Activated T-cell treated with anti-CD3 and anti-CD28 coated beads, Interleukin-2, amount 50 U/mL, for 24 hours (primary cell): ENCODE results near the gene PRIMPOL.
"Not testable (repeated sequence)": the region's sequence is repeated elsewhere in the genome, so short reads cannot be mapped to it uniquely, and the experiment has no call there.

Source experiments
- DNase-seq: peaks from one replicate; pipeline ENCODE4 v3.0.0-alpha.2; 2020
- H3K27ac Mint-ChIP-seq: 2 replicates; pipeline ENCODE4 v1.8.0; 2020; ENCODE audit warnings: mild to moderate bottlenecking, mixed read lengths
- H3K27me3 Mint-ChIP-seq: 2 replicates; pipeline ENCODE4 v1.8.0; 2020; ENCODE audit warnings: mixed read lengths
- H3K36me3 Mint-ChIP-seq: 2 replicates; pipeline ENCODE4 v1.8.0; 2020; ENCODE audit warnings: low read depth, mixed read lengths
- H3K4me1 Mint-ChIP-seq: 2 replicates; pipeline ENCODE4 v1.8.0; 2020; ENCODE audit warnings: low read depth, mixed read lengths
- H3K4me3 Mint-ChIP-seq: 2 replicates; pipeline ENCODE4 v1.8.0; 2020; ENCODE audit warnings: mild to moderate bottlenecking, moderate library complexity, mixed read lengths
- H3K9me3 Mint-ChIP-seq: 2 replicates; pipeline ENCODE4 v1.8.0; 2020; ENCODE audit warnings: mixed read lengths

The PRIMPOL gene

DNA sequence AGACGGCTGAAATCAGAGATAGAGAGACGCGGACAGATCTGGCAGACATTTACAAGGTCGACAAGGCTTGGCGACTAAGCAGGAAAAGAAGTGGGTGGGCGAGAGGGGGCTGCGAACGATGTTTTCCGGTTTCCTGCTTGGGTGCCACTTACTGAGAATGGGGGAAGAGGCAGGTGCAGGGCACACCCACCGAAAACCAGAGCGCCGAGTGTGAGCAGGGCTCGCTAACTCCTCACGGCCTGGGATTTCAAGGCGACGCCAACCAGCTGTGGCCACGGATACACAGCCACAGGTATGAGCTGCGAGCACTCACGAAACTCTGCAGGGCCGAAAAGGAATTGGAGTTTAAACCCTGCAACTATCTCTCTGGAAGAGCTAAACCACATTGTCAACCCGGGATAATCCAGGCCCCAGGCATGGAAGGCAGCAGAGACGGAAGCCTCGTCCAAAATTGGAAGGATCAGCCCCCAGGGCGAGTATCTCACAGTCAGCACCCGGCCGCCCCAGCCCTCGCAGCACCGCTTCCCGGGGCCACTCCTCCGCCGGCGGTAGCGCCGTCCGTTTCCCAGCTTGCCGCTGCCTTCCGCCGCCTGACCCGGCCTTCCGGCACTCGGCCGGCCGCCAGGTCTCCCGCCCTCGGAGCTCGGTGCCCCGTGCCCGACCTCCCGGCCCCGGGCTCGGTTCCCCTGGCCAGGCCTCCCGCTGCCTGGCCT lies 1.1 kb upstream of the PRIMPOL start:
- no peaks in the 10 kb centered on the region for H3K9me3 Mint-ChIP-seq
- no peaks in the 10 kb centered on the region for H3K27me3 Mint-ChIP-seq
- peak overlapping the region; percentile 94 for H3K27ac Mint-ChIP-seq
- peaks cover 61% of the 10 kb centered on the region for H3K4me1 Mint-ChIP-seq
- peak; percentile 67 for DNase-seq
- H3K4me3 Mint-ChIP-seq: peak overlapping the region; percentile 97
- H3K36me3 Mint-ChIP-seq: peaks cover 55% of the 10 kb centered on the region

DNA sequence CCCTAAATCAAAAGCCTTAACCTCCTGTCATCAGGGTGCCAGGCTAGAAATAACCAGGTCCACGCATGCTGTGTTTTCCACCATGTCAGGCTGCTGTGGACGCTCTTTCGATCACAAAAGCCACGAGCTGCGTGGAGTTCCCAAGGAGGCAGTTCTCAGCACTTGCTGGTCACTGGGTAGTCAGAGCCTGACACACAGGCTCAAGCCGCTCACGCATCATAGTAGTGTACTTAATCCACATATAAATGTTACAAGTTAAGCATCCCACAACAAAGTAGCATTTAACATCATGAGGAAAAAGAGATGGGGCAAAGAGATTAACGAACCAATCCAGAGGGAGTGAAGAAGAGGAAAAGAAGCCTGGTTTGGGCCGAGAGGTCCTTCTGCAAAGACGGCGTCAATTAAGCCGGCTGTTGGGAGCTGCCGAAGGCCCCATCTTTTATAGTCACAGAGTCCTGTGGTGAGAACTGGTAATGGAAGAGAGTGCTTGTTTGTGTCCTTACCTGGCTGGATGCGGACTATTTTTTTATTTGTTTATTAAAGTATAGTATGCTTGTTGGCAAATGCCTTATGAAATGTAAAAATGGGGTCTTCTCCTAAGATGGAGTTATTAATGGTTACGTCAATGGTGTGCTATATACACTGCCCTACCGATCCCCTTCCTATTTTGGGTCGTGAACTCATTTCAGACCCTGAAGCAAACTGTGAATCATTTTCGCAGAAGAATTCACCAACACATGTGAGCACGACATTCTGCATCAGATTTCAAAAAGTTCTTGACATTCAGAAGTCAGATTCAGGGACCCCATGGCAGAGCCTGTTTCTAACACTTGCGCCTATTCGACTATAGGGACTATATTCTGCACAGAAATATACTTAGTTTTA lies 675 bp downstream of the PRIMPOL start:
- peaks cover 48% of the 10 kb centered on the region for H3K36me3 Mint-ChIP-seq
- no peaks in the 10 kb centered on the region for H3K27me3 Mint-ChIP-seq
- H3K9me3 Mint-ChIP-seq: no peaks in the 10 kb centered on the region
- no peak for DNase-seq
- peaks cover 49% of the 10 kb centered on the region for H3K4me1 Mint-ChIP-seq
- peak overlapping the region; percentile 97 for H3K4me3 Mint-ChIP-seq
- peak overlapping the region; percentile 93 for H3K27ac Mint-ChIP-seq

- no peaks in the 10 kb centered on the region for H3K27me3 Mint-ChIP-seq
- H3K4me1 Mint-ChIP-seq: peaks cover 33% of the 10 kb centered on the region
- peaks cover 46% of the 10 kb centered on the region for H3K36me3 Mint-ChIP-seq
- H3K27ac Mint-ChIP-seq: peak overlapping the region; percentile 15
- no peaks in the 10 kb centered on the region for H3K9me3 Mint-ChIP-seq
- no peak overlapping the region for H3K4me3 Mint-ChIP-seq
- no peak for DNase-seq
Observed at GRCh38 chr4:184651899-184652298, 2.4 kb downstream of the PRIMPOL start.

DNA sequence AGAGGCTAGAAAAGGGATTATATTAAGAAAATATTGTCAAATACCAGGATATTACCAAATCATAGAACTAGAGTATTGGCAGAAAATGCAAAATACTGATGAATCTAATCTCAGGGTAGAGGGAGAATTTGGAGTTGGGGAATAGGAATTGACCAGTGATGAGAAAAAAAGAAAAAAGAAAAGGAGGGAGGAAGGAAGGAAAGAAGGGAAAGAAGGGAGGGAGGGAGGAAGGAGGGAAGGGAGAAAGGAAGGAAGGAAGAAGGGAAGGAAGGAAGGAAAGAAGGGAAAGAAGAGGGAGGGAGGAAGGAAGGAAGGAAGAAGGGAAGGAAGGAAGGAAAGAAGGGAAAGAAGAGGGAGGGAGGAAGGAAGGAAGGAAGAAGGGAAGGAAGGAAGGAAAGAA lies 3.1 kb downstream of the PRIMPOL start:
- H3K36me3 Mint-ChIP-seq: peaks cover 44% of the 10 kb centered on the region
- not testable (repeated sequence) for H3K27me3 Mint-ChIP-seq, H3K4me3 Mint-ChIP-seq, H3K27ac Mint-ChIP-seq, H3K9me3 Mint-ChIP-seq, DNase-seq
- H3K4me1 Mint-ChIP-seq: peaks cover 25% of the 10 kb centered on the region

DNA sequence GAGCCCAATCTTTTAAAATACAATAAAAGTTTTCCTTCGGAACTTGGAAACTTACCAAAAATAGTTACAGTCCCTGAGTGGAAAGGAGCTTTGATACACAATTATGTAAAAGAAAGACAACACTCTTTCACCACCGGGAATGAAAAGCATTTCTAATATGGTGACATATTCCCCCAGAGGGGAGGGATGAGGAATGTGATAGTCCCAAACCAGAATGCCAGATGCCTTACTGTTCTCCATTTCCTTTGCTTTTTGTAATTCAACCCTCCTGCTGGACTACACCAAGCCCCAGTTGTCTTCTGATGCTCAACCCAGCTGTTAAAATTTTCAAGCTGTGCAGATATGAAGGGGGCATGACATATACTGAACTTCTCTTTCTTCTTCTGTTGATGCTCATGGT lies 4.1 kb downstream of the PRIMPOL start:
- Mint-ChIP-seq H3K4me3 (no peak overlapping the region), H3K27me3 (no peaks in the 10 kb centered on the region), H3K27ac (no peak overlapping the region), H3K4me1 (peaks cover 19% of the 10 kb centered on the region), H3K36me3 (peaks cover 40% of the 10 kb centered on the region), H3K9me3 (no peaks in the 10 kb centered on the region)
- DNase-seq: no peak

- Mint-ChIP-seq H3K36me3 (peaks cover 49% of the 10 kb centered on the region), H3K4me1 (peaks cover 8% of the 10 kb centered on the region), H3K9me3 (no peaks in the 10 kb centered on the region), H3K27ac (no peak overlapping the region), H3K27me3 (no peaks in the 10 kb centered on the region), H3K4me3 (no peak overlapping the region)
- no peak for DNase-seq
Observed at GRCh38 chr4:184655889-184656869, 6.6 kb downstream of the PRIMPOL start.

GRCh38 chr4:184657144-184657543 lies 7.6 kb downstream of the PRIMPOL start:
- peaks cover 3% of the 10 kb centered on the region for H3K4me1 Mint-ChIP-seq
- no peaks in the 10 kb centered on the region for H3K27me3 Mint-ChIP-seq
- no peak for DNase-seq
- no peaks in the 10 kb centered on the region for H3K9me3 Mint-ChIP-seq
- no peak overlapping the region for H3K4me3 Mint-ChIP-seq
- H3K36me3 Mint-ChIP-seq: peaks cover 51% of the 10 kb centered on the region
- H3K27ac Mint-ChIP-seq: no peak overlapping the region

DNA sequence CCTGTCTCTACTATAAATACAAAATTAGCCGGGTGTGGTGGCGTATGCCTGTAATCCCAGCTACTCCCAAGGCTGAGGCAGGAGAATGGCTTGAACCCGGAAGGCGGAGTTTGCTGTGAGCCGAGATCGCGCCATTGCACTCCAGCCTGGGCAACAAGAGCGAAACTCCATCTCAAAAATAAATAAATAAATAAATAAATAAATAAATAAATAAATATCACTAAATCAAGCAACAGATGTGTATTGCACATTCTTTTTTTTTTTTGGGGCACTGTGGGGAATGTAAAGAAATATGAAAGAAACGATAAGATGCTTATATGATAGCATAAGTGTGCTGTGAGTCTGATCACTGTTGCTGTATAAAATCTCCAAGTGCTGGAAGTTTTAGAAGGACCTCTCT lies 8.3 kb downstream of the PRIMPOL start:
- H3K36me3 Mint-ChIP-seq: peaks cover 51% of the 10 kb centered on the region
- H3K27me3 Mint-ChIP-seq, H3K9me3 Mint-ChIP-seq, H3K4me1 Mint-ChIP-seq, DNase-seq, H3K4me3 Mint-ChIP-seq: not testable (repeated sequence)
- peak overlapping the region; percentile 37 for H3K27ac Mint-ChIP-seq

- Mint-ChIP-seq H3K36me3 (peaks cover 43% of the 10 kb centered on the region), H3K4me3 (no peak overlapping the region), H3K4me1 (no peaks in the 10 kb centered on the region), H3K9me3 (no peaks in the 10 kb centered on the region), H3K27ac (no peak overlapping the region), H3K27me3 (no peaks in the 10 kb centered on the region)
- DNase-seq: no peak
Observed at GRCh38 chr4:184660978-184661377, 11.4 kb downstream of the PRIMPOL start.

DNA sequence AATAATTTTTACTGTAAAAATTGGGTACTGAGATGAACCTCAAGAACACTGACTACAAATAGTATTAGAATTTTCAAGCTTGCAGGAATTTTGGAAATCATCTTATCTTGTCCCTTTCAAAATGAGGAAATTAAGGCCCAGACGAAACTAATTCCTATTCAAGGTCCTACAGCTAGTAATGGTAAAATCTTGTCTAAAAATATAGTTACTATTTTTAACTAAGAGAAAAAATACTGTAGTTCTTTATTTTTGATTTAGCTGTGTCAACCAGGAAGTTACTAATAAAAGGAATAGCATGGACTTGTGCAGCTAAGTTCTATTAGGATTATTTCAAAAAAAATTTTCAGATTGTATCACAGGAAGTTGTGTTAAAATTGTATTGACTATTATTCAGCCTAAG lies 12.7 kb downstream of the PRIMPOL start:
- peaks cover 2% of the 10 kb centered on the region for H3K4me1 Mint-ChIP-seq
- H3K9me3 Mint-ChIP-seq: no peaks in the 10 kb centered on the region
- H3K36me3 Mint-ChIP-seq: peaks cover 45% of the 10 kb centered on the region
- H3K27ac Mint-ChIP-seq: no peak overlapping the region
- DNase-seq: no peak
- no peaks in the 10 kb centered on the region for H3K27me3 Mint-ChIP-seq
- H3K4me3 Mint-ChIP-seq: no peak overlapping the region

DNA sequence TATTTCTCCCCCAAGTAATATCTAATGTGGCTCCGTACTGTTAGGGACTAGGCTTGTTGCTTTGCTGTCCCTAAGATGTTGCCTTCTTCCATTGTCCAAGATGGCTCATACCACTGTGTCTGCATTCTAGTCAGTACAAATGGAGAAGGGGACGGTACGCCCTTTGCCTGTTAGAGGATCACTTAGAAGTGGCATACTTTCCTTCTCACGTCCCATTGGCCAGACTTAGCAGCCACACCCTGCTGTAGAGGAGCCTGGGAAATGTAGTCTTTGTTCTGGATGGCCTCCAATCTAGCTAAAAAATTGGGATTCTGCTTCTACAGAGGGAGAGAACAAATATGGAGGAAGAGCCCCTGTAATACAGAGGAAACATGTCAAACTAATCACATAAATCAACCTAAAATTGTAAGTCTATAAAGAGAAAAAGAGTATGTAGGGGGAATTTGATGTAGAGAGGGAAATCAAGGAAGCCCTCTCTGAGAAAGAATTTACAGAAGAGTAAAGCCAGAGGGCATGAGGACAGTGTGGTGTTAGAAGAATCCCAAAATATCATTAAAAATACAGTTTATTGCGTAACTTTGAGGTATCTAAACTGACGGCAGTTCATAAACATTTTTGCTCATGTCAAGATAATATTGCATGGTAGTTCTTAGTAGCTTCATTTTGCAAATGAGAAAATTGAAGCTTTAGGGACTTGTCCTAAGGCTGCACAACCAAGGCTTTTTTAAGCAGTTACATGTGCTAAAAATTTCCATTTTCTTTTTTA lies 15.1 kb downstream of the PRIMPOL start:
- Mint-ChIP-seq H3K4me3 (no peak overlapping the region), H3K27ac (no peak overlapping the region), H3K9me3 (no peaks in the 10 kb centered on the region), H3K4me1 (peaks cover 20% of the 10 kb centered on the region), H3K27me3 (no peaks in the 10 kb centered on the region), H3K36me3 (peaks cover 53% of the 10 kb centered on the region)
- no peak for DNase-seq

DNA sequence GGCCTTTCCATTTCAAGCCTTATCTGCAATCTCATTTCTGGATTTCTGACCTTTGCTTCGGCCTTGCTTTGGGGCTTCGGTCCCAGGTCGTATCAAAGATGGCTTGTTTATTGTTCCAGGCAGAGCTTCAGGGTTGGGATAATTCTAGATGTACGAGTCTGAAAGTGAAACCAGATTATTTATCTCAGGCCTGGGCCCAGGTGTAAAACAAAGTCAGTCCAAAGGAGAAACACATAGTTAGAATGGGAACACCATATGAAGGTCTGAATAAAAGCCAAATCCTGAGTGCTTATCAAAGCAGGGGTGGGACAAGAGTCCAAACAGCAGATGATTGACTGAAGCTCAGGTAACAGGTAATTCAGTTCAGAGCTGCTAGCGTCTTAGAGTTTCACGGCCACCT lies 17.1 kb downstream of the PRIMPOL start:
- no peak for DNase-seq
- Mint-ChIP-seq H3K9me3 (no peaks in the 10 kb centered on the region), H3K27ac (no peak overlapping the region), H3K4me1 (peaks cover 24% of the 10 kb centered on the region), H3K27me3 (no peaks in the 10 kb centered on the region), H3K36me3 (peaks cover 55% of the 10 kb centered on the region), H3K4me3 (no peak overlapping the region)

GRCh38 chr4:184668096-184668495 lies 18.6 kb downstream of the PRIMPOL start:
- DNase-seq: no peak
- peak overlapping the region; percentile 53 for H3K27ac Mint-ChIP-seq
- H3K36me3 Mint-ChIP-seq: peaks cover 68% of the 10 kb centered on the region
- peaks cover 24% of the 10 kb centered on the region for H3K4me1 Mint-ChIP-seq
- no peak overlapping the region for H3K4me3 Mint-ChIP-seq
- H3K27me3 Mint-ChIP-seq: no peaks in the 10 kb centered on the region
- H3K9me3 Mint-ChIP-seq: no peaks in the 10 kb centered on the region
